Right forelimb (tissue), 1 donor: ENCODE results near the gene GINS3.
"Not testable (repeated sequence)": the region's sequence is repeated elsewhere in the genome, so short reads cannot be mapped to it uniquely, and the experiment has no call there.

Source experiments
- DNase-seq: peaks from one replicate; pipeline ENCODE4 v3.0.0-alpha.2; 2018

The GINS3 gene

DNA sequence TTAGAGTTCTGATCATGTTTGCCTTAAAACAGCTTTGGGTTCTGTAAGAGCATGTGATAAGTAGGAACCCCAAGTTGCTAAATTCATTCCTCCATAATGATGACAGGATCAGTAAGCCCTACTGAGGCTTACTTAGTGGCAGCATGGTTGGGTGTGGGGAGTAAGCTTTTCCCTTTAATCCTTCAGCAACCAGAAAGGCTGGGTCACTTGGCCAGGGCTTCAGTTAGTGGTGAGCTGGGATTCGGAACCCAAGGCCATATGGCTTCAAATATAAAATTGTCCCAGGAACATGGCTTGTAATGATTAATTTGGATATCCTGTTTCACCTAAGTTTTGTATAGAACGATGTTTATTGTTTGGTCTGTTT is 850 bp downstream of the GINS3 start:
- no peak for DNase-seq

DNA sequence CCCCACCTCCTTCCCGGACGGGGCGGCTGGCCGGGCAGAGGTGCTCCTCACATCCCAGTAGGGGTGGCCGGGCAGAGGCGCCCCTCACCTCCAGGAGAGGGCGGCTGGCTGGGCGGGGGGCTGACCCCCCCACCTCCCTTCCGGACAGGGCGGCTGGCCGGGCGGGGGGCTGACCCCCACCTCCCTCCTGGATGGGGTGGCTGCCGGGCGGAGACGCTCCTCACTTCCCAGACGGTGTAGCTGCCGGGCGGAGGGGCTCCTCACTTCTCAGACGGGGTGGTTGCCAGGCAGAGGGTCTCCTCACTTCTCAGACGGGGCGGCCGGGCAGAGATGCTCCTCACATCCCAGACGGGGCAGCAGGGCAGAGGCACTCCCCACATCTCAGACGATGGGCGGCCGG is 4.6 kb downstream of the GINS3 start:
- DNase-seq: not testable (repeated sequence)

DNA sequence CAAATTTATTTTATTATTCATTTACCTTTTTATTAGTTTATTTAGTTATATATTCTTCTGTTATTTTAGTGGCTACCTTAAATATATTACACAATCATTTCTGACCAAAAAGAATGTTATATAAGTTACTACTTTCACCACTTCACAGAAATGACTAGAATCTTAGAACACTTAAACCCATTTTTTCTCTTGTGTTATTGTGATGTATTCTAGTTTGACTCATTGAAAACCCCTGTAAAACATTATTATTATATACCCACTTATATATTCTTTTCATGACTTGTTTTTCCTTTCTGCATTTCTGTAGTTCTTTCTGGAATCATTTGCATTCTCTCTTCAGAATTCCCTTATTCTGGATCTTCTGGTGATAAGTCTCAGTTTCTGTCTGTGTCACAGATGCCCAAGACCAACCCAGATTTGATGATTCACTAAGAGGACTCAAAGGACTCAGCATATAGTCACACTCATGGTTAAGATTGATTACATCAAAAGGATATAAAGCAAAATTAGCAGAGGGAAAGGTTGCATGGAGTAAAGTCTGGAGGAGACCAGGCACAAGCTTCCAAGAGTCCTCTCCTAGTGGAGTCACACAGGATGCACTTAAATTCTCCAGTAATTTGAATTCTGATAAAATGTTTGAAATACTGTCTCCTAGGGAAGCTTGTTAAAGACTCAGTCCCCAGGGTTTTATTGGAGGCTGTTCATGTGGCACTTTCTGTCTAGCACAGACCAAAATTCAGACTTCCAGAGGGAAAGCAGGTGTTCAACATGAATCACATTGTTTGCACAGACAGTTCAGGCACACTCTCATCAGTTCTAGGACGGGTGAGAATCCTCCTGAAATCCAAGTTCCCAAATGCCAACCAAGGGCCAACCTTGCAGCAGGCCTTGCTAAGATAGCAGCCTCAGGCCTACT is 7.7 kb downstream of the GINS3 start:
- DNase-seq: no peak

- not testable (repeated sequence) for DNase-seq
Measured at GRCh38 chr16:58401305-58401704, 9.0 kb downstream of the GINS3 start.

GRCh38 chr16:58402796-58403195 is 10.5 kb downstream of the GINS3 start:
- no peak for DNase-seq

DNA sequence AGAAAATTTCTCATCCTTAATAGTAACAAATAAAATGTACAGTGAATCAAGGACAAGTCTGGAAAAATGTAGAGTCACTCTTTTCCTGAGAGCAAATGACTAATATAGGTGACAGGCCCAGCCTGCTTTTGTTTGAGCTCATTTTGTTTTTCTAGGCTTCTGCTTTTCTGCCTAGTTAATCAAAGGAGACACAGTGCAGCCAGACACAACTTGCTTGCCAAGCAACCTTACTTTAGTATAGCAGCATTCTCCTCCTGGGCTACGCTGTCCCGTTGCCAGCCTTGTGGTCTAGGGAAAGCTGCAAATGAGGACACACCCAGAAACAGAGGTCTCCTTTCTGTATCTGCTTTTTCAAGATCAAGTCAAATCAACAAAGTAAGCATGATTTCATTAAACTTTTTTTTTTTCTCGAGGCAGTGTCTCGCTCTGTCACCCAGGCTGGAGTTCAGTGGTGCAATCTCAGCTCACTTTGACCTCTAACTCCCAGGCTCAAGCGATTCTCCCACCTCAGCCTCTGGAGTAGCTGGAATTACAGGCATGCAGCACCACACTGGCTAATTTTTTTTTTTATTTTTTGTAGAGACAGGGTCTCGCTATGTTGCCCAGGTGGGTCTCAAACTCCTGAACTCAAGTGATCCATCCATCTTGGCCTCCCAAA is 17.2 kb downstream of the GINS3 start:
- DNase-seq: no peak

GRCh38 chr16:58411336-58411735 is 19.1 kb downstream of the GINS3 start:
- no peak for DNase-seq

- no peak for DNase-seq
Measured at GRCh38 chr16:58411736-58412614, 19.7 kb downstream of the GINS3 start.

DNA sequence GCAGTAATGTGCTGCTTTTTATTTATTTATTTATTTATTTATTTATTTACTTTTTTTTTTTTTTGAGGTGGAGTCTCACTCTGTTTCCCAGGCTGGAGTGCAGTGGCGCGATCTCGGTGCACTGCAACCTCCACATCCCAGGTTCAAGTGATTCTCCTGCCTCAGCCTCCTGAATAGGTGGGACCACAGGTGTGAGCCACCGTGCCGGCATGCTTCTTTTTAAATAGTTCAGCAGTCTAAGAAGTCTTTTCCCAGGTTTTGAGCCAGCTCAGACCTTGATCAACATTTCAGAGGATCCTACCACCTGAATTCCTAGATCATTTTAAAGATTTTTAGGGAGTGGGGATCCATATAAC is 20.3 kb downstream of the GINS3 start:
- not testable (repeated sequence) for DNase-seq

DNA sequence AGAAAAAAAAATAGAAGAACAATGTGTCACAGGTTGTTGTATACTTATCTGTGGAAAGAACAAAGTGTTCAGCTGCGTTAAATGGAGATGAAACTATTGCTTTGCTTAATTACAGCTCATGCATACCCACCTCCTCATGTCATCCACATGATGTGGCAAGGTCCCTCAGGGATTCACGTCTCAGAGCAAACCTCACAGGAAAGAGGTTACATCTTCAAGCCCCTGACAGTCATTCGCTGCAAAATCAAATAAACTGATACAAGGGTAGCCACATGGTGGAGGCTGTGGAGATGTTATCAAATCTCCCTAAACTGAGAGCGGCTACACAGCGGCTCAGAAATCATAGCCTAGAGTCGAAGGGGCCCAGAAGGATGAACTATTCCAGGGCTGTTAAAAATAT is 21.1 kb downstream of the GINS3 start:
- DNase-seq: no peak

- no peak for DNase-seq
Measured at GRCh38 chr16:58415003-58415402, 22.7 kb downstream of the GINS3 start.

- not testable (repeated sequence) for DNase-seq
Measured at GRCh38 chr16:58415961-58416360, 23.7 kb downstream of the GINS3 start.

DNA sequence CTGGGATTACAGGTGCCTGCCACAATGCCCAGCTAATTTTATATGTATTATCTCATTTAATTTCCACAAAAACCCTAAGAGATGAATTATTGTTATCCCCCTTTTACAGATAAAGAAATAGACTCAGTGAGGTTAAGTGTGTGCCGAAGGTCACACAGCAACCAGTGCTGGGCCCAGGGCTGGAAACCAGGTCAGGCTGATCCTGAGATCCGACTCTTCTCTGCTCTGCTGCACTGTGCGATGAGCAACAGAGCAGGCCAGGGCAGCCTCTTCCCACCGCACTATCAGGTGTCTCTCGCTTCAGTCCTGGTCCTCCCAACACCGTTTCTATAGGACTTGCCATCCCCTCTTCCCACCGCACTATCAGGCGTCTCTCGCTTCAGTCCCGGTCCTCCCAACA is 24.8 kb downstream of the GINS3 start:
- DNase-seq: no peak

- no peak for DNase-seq
Measured at GRCh38 chr16:58417600-58417999, 25.3 kb downstream of the GINS3 start.

DNA sequence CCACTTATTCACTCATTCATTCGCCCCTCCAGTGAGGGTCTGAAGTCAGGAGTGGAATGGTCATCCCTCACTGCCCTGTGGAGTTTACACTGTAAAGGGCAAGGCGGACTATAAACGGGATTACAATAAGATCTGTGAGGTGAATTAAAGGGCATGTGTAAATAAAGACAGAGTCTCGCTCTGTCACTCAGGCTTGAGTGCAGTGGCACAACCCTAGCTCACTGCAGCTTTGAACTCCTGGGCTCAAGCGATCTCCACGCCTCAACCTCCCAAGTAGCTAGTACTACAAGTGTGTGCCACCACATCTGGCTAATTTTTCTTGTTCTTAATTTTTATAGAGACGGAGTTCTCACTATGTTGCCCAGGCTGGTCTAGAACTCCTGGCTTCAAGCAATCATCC is 25.8 kb downstream of the GINS3 start:
- no peak for DNase-seq

GRCh38 chr16:58418601-58419000 is 26.3 kb downstream of the GINS3 start:
- no peak for DNase-seq

GRCh38 chr16:58419241-58419990 is 27.1 kb downstream of the GINS3 start:
- no peak for DNase-seq

GRCh38 chr16:58421059-58421458 is 28.8 kb downstream of the GINS3 start:
- no peak for DNase-seq

GRCh38 chr16:58421529-58421928 is 29.3 kb downstream of the GINS3 start:
- no peak for DNase-seq

GRCh38 chr16:58422809-58423208 is 30.5 kb downstream of the GINS3 start:
- DNase-seq: no peak

- no peak for DNase-seq
Measured at GRCh38 chr16:58425245-58425644, 33.0 kb downstream of the GINS3 start.

- DNase-seq: no peak
Measured at GRCh38 chr16:58425756-58426494, 33.7 kb downstream of the GINS3 start.
